NCI-H2171 (cell line): ENCODE data around the gene PIK3R2.

Source experiments
- DNase-seq: peaks from one replicate; lab custom pipeline; 2025; lab: John Stamatoyannopoulos, UW

PIK3R2 gene

DNA sequence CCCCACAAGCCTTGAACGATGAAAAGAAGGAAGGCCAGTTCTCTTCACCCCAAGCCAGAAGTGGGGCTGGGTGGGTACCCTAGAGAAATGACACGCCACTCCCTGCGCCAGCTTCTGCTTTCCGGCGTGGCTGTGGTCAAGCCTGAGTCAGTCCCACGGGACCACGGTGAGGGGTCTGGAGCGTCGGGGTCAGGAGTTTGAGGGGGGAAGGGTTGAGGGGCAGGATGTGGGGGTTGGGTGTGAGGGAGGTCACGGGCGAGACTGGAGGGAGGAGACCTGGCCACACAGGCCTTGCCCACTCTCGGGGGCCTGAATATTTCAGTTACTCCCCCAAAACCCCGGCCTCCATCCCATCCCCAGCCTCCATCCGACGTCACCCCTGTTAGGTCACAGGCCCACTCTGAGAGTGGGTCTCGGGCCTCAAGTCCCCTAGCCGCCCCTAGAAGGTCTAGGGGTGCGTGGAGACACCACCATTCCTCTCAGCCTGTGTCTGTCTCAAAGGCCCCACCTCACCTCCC is 20.1 kb downstream of the PIK3R2 start:
- no peak for DNase-seq

DNA sequence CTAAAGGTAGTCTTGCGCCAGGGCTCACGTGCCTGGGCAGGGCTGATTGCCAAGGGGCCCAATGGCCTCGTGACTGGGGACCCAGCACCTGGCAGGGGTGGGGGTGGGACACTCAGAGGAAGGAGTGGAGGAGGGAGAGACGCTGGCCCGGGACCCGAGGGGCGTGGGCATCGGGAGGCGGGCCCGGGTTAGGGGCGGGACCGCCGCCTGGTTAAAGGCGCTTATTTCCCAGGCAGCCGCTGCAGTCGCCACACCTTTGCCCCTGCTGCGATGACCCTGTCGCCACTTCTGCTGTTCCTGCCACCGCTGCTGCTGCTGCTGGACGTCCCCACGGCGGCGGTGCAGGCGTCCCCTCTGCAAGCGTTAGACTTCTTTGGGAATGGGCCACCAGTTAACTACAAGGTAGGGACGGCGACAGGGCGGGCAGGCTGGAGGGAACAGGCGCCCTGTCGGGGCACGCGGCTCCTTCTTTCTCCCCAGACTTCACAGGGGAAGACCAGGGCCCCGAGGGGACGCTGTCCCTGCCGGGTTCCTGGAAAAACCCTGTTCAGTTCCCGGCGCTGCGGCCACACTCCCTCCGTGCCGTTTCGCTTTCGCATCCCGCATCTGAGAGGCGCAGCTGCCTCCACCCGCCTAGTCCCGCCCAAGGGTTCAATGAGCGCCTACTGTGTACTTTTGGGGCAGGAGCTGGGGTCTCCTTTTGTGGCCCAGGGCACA is 20.8 kb downstream of the PIK3R2 start, which contains the start of gene IFI30:
IFI30 (plus strand) TSS at position 242 of the 717 bp plus-strand sequence; CDS start at position 271, 29 bp downstream.
- peak; percentile 81 for DNase-seq

GRCh38 chr19:18174983-18175382 is 22.0 kb downstream of the PIK3R2 start:
- no peak for DNase-seq

DNA sequence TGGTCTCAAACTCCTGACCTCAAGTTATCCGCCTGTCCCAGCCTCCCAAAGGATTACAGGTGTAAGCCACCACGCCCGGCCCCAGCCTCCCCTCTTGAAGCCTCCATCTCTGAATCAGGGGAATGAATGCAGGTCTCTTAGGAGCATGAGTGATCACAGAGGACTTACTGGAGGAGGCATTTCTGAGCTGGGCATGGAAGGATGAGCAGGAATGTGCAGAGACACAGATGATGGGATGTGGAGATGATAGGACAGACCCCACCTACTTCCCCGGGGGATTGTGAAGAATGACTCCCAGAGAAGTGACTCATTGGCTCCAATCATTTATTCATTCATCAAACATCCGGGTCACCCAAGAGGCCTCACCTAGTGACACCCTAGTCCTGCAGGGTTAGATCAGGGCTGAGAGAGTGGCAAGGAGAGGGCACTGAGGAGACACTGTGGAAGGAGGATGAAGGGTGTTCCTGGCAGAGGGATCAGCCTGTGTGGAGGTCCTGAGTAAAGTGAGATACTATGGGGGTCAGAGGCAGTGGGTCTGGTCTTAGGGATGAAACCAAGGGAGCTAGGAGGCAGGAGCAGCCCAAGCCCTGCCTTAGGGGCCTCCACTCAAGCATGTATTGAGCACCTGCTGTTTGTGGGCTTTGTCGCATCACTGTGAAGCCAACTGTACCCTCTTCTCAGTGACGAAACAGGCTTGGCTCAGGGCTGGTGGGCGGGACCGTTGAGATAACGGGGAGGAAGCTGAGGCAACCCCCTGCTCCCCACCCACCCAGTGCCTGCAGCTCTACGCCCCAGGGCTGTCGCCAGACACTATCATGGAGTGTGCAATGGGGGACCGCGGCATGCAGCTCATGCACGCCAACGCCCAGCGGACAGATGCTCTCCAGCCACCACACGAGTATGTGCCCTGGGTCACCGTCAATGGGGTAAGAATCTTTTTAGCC is 23.7 kb downstream of the PIK3R2 start:
- no peak for DNase-seq

GRCh38 chr19:18179957-18180356 is 27.0 kb downstream of the PIK3R2 start:
- no peak for DNase-seq

DNA sequence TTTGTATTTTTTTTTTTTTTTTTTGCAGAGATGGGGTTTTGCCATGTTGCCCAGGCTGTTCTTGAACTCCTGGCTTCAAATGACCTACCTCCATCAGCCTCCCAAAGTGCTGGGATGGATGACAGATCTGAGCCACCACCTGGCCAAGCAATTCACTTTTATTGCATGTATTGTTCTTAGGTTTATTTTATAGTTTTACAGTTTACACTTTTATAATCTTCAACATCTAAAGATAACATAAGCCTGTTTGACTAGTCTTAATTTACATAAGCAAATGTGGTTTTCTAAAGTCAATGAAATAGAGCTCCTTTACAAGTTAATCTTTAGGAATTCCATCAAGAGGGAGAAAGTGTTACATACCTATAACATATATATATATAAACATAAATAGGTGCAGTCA is 30.6 kb downstream of the PIK3R2 start:
- no peak for DNase-seq

DNA sequence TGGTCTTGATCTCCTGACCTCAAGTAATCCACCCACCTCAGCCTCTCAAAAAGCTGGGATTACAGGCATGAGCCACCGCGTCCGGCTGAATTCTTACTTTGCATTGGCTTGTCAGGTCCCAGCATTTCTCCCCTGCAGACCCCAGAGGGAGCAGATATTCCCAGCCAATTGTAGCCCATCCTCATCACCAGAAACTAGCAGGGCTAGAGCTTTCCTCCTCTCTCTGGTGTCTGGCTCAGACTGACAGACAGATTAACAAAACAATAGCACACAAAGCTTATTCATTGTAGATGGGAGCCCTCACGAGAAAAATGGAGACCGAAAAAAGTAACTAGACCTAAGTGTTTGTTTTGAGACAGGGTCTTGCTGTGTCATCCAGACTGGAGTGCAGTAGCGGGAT is 32.6 kb downstream of the PIK3R2 start:
- no peak for DNase-seq

DNA sequence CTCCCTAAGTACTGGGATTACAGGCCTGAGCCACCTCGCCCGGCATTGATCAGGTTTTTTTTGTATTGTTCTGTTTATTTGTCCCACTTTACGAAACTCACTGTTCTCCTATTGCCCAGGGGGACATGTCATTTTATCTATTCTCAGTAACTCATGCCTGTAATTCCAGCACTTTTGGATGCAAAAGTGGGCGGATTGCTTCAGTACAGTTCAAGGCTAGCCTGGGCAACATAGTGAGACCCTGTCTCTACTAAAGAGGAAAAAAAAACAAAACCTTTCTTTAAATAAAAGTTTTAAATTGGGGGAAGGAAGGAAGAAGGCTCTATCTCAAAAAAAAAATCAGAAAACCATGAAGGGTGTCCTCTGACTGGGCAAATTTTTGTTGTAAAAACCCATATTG is 37.3 kb downstream of the PIK3R2 start:
- no peak for DNase-seq

DNA sequence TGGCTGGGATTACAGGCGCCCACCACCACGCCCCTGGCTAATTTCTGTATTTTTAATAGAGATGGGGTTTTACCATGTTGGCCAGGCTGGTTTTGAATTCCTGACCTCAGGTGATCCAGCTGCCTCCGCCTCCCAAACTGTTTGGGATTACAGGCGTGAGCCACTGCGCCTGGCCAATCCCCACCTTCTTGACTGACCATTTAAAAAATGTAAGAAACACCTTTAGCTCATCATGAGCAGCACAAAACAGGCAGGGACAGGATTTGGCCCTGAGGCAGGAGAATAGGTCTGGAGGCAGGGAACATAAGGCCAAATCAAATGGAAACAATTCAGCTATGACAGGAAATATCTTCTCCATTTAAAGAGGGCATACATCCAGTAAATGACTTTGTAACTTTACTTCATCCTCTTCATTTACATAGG is 38.7 kb downstream of the PIK3R2 start:
- DNase-seq, result no peak

- peak; percentile 99 for DNase-seq
These were observed 39.9 kb downstream of the PIK3R2 start, which contains the start of gene MPV17L2 for GRCh38 chr19:18192673-18193387. Gene MPV17L2, plus strand, starts transcription at chr19:18193218. Its CDS starts 64 bp downstream, at chr19:18193282.

DNA sequence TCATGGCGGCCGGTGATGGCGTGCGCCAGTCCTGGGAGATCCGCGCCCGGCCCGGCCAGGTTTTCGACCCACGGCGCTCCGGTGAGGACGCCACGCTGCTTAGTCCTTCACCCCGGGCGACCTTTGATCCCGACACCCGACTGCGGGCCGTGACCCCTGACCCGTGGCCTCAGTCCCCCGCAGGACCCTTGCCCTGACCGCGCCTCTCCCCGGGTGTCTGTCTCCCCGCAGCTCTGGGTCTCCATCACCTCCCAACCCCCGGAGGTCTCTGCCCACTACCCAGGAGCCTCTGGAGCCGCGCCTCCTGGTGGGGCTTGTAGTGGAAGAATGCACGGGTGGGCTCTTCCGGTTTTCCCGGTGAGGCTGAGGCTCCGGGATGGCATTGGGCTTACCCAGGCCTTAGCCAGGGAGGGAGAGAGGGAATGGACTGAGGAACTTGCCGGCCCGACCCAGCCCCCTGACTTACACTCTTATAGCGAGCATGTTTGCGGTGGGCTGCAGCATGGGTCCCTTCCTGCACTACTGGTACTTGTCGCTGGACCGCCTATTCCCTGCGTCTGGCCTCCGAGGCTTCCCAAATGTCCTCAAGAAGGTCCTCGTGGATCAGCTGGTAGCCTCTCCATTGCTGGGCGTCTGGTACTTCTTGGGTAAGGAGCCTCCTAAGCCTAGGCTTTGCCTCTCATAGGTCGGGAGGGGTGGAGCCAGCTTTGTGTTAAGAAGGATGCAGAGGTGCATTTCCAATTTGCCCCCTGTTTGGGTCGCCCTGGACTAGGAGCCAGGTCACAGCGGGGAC is 40.6 kb downstream of the PIK3R2 start:
- no peak for DNase-seq

GRCh38 chr19:18194181-18194530 is 41.2 kb downstream of the PIK3R2 start:
- no peak for DNase-seq

DNA sequence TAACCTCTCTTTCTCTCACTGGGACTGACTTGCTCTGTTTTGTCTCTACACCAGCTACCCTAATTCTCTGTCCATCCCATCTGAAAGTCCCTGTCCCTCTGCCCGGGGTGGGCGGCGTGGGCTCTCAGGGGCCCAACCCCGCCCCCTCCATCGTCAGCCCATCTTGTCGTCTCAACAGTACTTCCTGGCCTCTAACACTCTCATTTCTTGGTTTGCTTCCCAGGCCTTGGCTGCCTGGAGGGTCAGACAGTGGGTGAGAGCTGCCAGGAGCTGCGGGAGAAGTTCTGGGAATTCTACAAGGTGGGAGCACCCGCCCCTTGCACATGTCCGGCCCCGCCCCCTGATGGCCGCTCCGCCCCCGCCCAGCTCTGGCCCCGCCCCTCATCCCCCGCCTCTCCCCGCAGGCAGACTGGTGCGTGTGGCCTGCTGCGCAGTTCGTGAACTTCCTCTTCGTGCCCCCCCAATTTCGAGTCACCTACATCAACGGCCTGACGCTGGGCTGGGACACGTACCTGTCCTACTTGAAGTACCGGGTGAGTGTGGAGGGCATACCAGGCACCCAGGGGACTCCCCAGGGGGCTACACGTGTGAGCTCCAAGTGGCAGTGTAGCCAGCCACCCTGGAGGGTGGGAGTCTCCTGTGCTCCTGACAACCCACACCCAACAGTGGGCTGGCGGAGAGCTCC is 41.7 kb downstream of the PIK3R2 start:
- DNase-seq, result no peak

DNA sequence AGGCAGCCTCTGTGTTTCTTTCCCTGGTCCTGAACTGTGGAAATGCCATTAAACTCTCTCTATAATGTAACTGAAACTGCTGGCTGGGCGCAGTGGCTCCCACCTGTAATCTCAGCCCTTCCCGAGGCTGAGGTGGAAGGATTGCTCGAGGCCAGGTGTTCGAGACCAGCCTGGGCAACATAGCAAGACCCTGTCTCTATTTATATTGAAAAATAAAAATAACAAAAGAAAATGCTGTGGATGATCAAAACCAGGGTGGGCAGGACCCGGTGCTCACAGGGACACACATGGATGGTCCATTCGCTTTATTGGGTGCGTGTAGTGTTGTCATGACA is 43.5 kb downstream of the PIK3R2 start:
- no peak for DNase-seq

DNA sequence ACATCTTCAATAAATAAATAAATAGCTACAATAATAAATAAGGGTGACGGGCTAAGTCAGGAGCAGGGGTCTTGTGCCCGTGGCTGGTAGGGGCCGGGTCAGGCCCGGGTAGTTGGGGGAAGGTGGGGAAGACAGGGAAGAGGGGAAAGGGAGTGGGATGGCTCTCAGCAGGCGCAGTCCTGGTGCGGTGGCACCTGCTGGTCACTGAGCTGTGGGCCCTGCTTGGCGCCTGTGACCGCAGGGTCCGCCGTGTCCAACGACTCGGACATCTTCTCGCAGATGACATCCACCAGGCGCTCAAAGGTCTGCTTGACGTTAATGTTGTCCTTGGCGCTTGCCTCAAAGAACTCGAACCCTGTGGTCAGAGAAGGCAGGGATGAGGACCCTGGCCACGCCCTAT is 44.3 kb downstream of the PIK3R2 start:
- DNase-seq, result no peak

DNA sequence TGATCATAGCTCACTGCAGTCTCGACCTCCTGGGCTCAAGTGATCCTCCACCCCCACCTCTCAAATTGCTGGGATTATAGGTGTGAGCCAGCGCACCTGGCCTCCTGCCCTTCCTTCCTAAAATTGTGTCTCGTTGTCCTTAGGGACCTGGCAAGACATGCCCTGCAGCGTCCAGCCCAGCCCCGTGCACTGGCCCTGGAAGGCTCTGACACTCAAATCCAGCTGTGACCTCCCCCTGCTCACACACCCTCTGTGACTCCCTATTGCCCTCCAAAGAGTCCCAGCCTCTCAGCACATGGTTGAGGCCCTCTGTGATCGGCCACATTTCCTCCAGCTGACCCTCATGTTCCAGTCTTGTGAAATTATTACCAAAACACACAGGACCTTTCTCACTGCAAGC is 45.0 kb downstream of the PIK3R2 start:
- DNase-seq, result no peak

DNA sequence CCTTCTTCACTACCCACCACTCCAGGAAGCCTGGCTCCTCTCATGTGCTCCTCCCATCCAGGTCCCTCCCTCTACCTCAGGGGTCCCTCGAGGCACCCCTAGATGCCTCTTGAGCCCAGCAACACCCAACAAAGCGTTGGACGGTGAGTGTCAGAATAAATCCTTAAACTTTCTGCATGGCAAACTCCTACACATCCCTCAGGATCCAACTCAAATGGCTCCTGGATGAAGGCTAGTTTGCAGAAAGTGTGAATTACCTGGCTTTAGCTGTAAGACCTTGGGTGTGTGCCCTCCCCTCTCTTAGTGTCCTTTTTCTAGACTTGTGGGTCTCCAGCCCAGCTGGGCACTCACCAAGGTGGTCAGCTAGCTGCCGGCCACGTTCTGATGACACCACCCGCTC is 45.4 kb downstream of the PIK3R2 start:
- no peak for DNase-seq

DNA sequence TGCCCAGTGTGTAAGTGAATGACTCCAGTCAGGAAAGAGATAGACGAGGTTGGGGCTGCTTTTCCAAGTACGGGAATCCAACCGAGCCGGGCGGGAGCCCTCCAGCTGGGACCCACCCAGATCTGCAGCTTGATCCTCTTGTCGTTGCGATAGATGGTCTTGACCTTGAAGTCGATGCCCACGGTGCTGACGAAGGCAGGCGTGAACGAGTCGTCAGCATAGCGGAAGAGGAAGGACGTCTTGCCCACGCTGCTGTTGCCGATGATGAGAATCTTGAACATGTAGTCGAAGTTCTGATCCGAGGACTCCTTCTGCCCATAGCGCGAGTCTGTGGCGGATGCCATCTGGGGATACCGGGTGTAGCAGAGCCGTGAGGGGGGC is 49.4 kb downstream of the PIK3R2 start:
- DNase-seq, result no peak

- DNase-seq, result peak; percentile 15
These were observed 49.9 kb downstream of the PIK3R2 start for GRCh38 chr19:18202778-18203407.

DNA sequence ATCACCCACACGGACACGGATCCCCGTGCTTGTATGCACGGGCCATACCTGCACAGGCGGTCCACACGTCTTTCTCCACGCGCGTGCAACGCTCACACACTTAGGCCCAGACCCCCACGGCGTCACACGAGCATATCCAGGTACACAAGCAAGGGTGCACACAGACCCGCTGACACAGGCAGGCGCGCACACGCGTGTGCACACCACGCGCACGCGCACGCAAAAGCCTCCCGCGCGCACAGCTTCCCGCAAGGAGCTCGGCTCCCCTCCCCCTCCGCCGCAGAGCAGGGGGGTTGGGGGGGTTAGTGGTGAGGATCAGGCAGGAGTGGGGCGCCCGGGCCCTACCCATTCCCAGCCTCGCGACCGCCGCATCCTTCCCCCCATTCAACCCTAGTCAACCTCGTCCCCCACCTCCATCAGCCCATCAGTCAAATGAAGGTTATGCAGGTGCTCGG is 50.5 kb downstream of the PIK3R2 start:
- DNase-seq, result peak; percentile 33
